GM19025 (cell line): Measurements from ENCODE around the gene USH2A.

ENCODE experiments used
- ATAC-seq: cut with Tn5 transposase; IDR thresholded peaks from one replicate; pipeline ENCODE4 v1.9.1; 2021; ENCODE audit warnings: mild to moderate bottlenecking, low read depth, moderate library complexity; ENCODE audit not compliant: unreplicated experiment

Gene USH2A

DNA sequence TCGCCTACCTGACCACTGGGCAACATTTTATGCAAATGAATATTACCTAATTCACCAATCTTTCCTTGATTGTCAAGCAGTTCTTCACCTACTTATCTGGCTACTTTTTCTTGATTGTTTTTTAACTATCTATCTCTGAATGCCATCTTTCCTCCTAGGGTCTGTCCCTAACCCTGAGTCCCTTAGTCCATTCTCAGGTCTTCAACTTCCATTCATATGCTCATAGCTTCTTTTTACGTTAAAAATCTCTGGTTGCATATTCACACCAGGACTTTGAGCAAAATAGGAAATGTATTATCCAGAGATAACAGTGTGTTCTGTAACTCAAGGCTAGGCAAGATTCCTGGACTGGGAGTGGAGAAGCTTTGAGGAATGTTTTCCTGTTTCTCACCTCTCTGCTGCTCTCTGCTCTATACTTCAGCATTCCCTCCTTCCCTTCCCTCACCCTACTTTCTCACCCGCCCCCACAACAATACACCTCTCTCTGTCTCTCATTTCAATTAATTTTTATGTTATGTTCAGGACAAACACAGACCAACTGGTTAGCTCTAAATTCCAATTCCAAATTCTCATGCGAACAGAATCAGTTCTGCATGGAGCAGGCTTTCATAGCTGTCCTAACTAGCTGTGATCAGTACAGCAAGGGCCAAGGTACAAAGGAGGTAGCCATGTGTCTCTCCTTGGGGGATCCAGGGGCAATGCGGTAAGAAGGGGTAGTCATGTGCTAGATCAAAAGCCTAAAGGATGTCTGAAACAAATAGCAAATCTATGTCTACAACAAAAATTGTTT, 278.4 kb downstream of the USH2A start:
- ATAC-seq, result no peak

DNA sequence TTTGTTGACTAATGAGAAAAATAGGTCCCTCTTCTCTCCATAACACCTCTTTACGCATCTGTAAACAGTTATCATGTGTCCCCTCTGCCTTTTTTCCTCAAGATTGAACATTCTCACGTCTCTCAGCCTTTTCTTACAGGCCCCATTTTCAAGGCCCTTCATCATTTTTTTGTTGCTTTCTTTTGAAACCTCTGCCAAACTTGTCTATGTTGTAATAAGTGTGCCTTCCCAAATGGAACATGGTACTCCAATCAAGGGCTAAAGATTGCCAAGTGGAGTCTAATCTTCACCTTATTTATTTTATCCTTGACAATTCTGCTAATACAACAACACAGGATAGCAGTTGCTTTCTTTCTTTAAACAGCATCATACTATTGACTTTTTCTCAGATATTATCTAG, 280.3 kb downstream of the USH2A start:
- ATAC-seq, result no peak

DNA sequence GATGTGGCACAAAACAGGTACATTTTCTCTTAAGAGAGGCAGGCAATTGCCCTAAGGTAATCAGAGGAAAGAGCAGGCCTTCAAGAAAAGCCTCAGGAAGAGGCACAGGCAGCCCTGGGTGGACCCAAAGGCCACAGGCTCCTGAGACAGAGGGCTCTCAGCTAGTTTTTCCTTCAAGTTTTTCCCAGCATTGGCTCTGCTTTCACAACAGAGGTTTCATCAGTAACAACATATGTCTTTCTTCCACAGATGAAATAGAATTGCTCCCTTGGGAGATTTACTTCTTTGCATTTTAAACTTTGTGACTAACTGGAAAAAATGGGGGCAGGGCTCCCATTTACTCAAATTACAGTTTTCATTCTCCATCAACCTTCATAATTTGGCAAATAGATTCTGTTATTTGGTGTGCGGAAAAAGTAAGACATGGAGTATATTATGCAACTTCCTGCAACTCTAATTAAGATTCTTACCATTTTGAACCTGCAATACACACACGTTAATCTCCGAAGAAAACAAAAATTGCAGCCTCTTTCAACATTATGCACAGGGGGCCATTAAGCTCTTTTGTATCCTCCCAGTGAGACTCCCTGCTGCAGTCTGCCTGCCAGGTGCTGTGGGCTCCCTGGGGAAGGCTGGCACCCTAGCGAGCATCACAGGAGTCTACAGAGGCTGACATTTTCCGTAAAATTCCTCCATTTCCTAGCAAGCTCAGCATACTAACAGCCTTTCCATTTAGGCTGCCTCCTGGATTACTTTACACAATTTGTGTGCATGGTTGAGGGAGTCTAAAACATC, 282.3 kb downstream of the USH2A start:
- ATAC-seq, result no peak

DNA sequence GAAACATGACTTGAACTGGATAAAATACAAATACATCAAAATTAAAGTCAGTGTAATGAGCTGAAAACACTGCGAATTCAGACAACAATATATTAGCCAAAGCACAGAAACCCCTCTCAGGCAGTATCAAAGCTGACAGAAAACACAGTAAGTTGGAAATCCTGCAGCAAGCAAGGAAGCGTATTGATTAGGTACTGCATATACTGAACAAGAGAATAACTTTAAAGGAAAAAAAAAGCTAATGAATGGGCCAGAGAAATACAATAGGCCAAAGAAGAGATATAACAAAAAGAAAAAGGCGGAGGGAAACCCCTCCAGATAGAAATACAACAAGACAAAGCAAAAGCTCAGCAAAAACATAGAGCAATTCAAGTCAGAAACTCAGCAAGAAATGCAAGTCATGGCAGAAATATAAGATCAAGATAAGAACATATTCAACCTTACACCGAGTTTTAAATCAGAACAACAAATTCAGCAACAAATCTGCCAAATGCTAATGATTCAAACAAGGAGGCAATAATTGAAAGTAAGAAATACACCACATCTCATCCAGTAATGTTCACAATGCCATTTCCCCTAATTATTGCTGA, 299.0 kb downstream of the USH2A start:
- ATAC-seq, result no peak

DNA sequence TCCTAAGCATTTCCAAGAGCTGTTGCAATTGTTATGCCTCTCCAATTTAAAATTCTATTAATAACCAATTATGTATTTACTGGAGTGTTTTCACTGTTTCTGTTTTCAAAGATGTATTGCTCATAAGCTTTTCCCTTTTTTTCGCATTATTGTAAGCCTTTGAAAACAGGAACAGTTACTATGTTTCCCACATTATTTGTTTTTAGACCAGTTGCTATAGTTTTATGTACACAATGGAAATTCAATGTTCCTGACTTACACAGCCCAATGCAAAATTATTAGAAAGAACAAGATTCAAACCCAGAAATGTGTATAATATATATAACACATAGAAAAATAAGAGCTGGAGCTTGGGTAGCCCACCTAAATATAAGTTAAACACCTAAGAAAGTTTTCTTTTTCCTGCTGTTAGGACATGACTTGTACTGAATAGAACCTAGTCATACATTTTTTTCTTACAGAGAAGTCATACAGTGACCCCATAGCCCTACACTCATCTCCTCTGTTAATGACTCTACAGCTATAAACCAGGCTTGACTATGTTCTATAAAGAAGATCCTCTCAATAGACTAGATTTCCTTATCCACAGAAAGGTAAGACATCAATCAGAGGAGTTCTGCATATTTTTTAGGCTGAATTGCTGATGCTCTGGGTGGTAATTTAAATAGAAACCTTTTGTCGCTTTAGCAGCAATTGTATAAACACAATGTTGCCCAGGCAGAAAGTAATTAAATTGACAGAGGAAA, 299.6 kb downstream of the USH2A start:
- no peak for ATAC-seq

DNA sequence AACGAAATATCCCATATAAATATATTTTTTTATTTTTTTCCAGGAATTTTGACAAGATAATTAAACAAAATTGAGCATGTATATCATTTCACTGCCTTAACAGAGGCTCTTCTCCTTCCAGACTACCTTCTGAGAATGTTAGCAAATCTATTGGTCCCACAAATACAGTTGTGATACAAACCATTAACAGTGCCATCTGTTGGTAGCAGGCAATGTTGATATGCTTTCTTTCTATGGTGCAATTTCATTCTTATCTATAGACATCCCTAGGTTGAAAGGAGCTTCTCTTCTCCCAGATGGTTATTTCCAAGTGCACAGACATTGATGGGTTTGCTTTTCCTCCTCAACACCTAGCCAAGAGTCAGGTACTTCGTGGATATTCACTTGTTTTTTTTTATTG, 303.6 kb downstream of the USH2A start:
- no peak for ATAC-seq

DNA sequence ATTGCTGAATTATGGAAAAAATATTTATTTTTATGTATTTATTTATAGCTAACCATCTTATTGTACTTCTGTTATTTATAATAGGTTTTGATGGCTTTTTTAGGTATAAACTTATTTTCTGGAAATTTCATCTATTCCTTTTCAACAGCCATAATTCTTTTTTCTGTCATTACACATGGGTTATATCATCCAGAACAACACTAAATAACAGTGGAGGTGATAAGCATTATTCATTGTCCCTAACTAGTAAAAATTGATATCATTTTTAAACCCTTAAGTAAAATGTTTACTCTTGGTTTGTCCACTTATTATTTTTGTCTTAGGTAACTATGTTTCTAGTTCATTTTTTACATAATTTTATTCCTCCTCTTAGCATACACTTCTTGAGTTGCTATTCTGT, 309.1 kb downstream of the USH2A start:
- no peak for ATAC-seq

DNA sequence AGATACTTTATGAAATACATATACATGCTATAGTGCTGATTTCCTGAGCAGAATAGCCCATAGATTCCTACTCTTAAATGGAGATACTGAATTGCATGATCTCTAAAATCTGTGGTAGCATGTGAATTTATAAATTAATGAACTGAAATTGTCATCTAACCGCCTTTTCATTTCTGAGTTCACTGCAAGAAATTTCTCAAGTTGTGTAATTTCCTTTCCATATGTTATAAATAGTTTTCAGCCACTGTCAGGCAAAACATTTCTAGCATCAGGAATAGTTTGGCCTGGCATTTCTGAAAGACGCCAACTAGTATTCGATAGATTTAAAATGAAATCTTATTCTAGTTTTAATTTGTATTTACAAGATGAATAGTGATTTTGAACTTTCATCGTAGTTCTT, 310.1 kb downstream of the USH2A start:
- no peak for ATAC-seq

DNA sequence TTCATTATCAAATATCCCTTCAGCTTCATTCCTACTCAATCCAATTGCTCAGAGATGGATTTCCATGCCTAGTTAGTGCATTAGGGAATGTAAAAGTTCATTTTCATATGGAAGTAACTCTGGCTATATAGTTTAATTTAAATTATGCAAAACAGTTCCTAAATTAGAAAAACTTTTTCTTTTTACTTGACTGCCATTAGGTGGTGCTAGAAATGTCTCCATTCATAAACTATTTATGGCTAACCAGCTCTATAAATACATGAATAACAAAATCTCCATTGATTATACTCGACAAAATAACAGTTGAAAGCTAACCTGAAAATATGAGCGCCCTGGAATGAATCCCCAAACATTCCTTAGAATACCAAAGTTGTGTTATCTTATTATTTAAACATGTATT, 311.4 kb downstream of the USH2A start:
- ATAC-seq, result no peak

DNA sequence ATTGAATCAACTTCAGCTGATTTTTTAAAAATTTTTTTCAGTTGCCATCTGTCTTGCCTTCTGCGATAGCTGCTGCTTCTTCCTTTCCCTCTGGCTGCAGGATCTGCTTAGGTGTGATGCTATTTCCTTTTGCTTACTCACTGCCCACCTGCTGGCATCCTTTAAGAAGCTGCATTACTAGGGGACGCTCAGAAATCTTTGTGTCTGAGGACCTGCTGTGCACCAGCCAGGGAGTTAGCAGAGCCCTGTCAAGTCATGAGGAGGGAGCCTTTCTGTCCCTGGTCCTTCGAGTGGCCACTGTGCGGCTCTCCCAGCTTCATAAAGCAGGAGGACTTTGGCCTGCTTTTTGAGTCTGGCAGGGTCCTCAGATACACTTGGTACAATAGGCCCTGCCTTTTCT, 327.8 kb downstream of the USH2A start:
- ATAC-seq, result no peak

DNA sequence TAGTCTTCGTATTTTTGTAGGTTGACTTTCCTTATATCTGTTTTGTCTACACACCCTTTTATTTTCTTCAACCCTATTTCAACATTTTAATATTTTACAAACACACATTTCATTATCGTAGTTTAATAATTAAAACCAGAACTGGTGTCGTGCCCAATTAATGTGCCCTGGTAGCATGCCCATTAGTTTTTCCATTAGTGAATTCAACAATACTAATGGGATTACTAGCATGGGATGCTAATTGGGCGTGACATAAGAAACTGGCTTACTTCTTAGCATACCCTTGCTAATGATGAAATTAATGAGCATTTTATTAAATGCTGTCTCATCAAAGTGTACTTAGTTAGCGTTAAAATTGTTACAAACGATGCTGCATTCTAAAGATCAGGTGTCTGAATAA, 332.7 kb downstream of the USH2A start:
- no peak for ATAC-seq

DNA sequence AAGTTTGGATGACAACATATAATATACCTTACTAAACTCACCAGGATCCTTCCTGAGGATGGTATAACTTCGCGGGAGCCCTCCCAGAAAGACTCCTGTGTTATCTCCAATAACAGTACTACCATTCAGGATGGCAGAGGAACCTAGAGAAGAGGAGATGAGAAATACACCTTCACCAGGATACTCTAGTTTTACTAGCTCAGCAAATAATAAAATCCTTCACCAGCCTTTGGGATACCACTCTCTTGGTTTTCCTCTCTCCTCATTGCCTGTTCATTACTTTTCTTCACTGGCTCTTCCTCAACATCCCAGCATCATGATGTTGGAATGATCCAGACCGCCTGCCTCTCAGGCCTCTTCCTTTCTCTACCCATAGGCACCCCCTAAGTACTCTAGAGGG, 336.6 kb downstream of the USH2A start:
- no peak for ATAC-seq

DNA sequence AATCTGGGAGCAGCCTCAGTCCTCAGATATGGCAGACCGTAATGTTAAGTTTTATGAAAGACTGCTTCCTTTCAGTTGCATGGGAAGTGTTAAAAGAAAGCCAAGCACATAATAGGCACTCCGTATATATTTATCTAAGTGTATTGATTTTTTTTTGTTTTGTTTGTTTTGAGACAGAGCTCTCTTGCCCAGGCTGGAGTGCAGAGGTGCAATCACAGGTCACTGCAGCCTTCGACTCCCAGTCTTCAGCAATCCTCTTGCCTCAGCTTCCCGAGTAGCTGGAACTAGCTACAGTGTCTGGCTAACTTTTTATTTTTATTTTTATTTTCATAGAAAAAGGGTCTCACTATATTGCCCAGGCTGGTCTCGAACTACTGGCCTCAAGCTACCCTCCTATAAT, 341.8 kb downstream of the USH2A start:
- no peak for ATAC-seq

DNA sequence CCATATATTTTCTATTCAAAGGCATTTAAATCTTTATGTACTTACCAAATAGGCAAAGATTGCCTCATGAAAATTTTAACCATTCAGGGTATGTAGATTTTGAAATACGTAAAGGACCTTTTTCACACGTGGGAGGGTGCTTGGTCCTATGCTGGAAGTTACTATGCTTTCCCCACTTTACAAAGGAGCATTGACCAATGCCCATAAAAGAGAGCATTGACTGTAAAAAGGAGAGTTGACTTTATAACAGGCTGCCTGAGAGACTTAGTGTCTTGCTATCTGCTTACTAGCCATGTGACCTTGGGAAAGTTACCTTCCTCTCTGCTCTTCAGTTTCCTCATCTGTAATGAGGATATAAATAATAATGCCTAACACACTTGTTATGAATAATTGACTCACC, 346.5 kb downstream of the USH2A start:
- no peak for ATAC-seq

DNA sequence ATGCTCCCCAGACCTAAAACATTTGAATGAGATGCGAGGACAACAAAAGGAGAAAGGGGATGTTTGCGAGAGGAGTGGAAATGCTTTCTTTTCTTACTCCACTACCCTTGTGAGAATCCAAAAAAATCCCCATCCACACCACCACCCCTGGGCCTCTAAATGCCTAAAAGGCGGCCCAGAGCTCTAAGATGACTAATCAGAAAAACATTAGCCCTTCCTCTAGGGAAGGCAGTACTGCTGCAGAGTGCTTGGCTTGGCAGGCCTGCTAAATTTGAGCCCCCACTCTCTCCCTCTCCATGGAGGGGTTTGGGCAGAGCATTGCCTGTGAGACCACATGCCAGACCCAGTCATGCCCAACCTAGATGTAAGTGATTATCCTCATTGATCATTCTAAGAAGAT, 347.9 kb downstream of the USH2A start:
- ATAC-seq, result no peak

DNA sequence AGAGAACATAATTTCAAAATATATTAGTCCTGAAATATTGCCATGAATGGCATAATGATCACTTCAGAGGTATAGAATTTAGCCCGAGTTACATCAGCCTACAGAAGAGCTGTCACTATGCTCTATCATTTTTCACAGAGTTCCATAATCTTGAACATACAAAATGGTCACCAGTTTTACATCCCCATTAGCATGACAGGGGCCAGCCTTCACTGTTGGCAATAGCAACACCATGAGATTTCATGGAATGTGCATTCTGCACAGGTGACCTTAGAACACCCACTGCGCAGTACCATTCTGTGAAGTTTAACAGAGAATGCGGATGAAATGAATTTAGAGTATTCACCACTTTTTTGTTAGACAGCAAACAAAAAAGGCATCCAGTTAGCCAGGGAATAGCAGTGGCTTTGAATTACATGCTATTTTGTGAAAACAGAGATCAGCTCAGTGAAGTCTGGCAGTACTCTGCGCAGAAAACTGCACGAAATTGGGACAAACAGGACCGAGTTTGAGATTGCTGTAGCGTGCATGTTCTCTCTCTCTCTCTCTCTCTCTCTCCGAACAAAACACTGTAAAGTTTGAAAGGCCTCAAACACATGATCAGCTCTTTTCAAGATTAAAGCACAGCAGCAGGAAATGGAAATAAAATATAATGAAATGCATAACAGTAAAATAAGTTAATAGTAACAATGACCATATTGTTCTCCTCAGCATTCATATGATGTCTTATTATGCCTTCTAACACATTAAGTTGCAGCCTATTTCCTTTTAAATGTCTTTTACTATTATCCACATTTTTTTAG, 349.3 kb downstream of the USH2A start:
- ATAC-seq, result no peak

DNA sequence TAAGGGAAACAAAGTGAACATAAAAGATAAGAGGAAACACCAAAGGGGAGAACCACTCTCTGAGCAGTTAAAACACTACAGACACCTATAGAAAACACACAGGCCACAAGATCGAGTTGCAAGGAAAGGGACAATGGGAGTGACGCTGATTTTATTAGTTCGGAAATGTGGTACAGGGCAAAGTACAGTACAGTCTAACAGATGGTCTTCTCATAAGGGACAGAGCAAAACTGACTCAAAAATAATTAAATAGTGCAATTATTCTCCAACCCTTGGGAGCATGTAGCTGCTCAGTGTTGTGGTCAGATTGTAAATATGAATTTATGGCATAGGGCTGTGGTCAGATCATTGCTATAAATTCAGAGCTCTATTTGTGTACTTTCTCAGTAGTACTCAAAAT, 352.0 kb downstream of the USH2A start:
- ATAC-seq, result no peak

DNA sequence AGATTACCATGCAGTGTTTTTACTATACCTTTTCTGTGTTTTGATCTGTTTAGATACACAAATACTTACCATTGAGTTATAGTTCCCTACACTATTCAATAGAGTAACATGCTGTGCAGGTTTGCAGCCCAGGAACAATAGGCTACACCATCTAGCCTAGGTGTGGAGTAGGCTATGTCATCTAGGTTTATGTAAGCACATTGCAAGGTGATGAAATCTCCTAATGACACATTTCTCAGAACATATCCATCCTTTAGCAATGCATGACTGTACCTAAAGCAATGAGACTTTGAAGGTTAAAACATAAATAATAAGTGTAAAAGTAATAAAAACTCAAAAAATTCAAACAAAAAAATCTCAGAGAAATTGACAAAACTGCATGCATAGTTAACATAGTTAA, 358.6 kb downstream of the USH2A start:
- no peak for ATAC-seq

DNA sequence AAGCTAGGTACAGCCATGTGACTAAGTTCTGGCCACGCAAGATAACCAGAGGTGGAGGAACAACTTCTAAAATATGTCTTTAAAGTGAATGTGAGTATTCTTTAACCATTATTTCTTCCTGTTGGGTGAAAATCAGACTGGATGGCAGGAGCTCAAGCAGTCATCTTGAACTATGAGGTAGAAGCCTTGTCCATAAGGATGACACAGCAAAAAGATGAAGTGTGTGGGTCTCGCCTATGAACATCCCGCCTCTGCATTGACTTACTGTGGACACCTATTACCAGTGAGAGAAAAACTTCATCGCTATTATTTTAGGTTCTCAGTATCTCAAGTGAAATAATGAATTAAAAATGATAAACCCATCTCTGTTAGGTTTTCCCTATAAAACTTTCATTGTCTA, 365.3 kb downstream of the USH2A start:
- ATAC-seq, result no peak

DNA sequence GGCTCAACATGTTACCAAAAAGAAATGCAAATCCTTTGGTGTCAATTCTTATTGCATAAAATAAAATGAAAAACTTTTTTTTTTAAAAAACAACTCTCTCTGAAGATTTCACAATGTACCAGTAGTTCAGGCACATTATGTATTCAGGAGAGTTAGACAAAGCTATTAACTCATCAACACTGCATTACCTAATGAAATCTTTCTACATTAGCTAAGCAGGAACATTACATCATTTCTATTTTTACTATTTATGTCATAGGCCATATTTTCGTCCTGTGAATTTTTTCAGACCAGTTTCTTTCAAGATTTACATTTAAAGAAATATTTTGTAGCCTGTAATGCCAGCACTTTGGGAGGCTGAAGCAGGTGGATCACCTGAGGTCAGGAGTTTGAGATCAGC, 366.2 kb downstream of the USH2A start:
- ATAC-seq, result no peak
